HepG2 (cell line): ENCODE results near the gene PITPNM2. TPM values are rescaled to one million over a fixed set of nuclear protein-coding genes. Genes with fewer than 3 reads are reported as not detected.

Source experiments
- ATAC-seq: fragments of 200-7000 bp; cut with Tn5 transposase; 3 replicates; pipeline ENCODE4 v1.9.1; 2020; ENCODE audit warnings: mild to moderate bottlenecking, moderate library complexity
- BruUV-seq: library from RNA; stranded (reverse); fragments of 400-500 nt; replicated peaks from 2 replicates; lab custom pipeline; 2021; lab: Mats Ljungman, UMichigan
- CTCF ChIA-PET: fragments of 300-600 bp; formaldehyde crosslinking; extraction: SDS; loops from one replicate; lab custom pipeline; 2021; ENCODE audit warnings: low total read pairs, inconsistent platforms, low intra/inter-chr PET ratio; lab: Yijun Ruan, JAX
- POLR2A ChIA-PET: fragments of 350-600 bp; sonication (Branson Sonifier 250); formaldehyde crosslinking; loops from one replicate; lab custom pipeline; 2020; ENCODE audit warnings: antibody characterized with exemption, inconsistent platforms; lab: Yijun Ruan, JAX
- DNase-seq: peaks from one replicate; pipeline ENCODE4 v3.0.0-alpha.2; 2015; ENCODE audit warnings: low spot score
- FAIRE-seq: peaks from 3 replicates; lab custom pipeline; 2011; peaks lifted over from hg19 to GRCh38; lab: Jason Lieb, UNC
- H2AFZ ChIP-seq: one replicate; pipeline ENCODE4 v1.6.1; 2011; ENCODE audit warnings: low read length, inconsistent platforms
- H3K27ac ChIP-seq: fragments of 300-600 bp; 3 replicates; pipeline ENCODE4 v1.8.0; 2011; ENCODE audit warnings: mixed run types, mild to moderate bottlenecking, mixed read lengths, low read length, inconsistent platforms; ENCODE audit not compliant: insufficient read depth; ENCODE audit errors: extremely low read length
- H3K27me3 ChIP-seq, 2 experiments: fragments of 200-600 bp in 1 of 2; 2 replicates in 1 of 2; 3 replicates in 1 of 2; pipeline versions ENCODE4 v1.6.0 to v1.8.0; 2011; ENCODE audit warnings: low read length in 2 of 2, mild to moderate bottlenecking in 2 of 2, moderate library complexity in 2 of 2, inconsistent platforms in 1 of 2; ENCODE audit not compliant: insufficient read depth in 2 of 2, control insufficient read depth in 1 of 2
- H3K36me3 ChIP-seq, 2 experiments: fragments of 200-600 bp in 1 of 2; replicated peaks in 1 of 2; 2 replicates in 1 of 2; 3 replicates in 1 of 2; pipeline versions ENCODE4 v1.5.1 to v1.8.0; 2011; ENCODE audit warnings: low read length in 2 of 2, inconsistent platforms in 1 of 2; ENCODE audit not compliant: insufficient read depth in 2 of 2, control insufficient read depth in 1 of 2
- H3K4me1 ChIP-seq: 2 replicates; pipeline ENCODE4 v1.5.1; 2012; ENCODE audit warnings: low read length, inconsistent platforms; ENCODE audit not compliant: insufficient read depth
- H3K4me2 ChIP-seq: 2 replicates; pipeline ENCODE4 v1.6.0; 2011; ENCODE audit warnings: low read depth, low read length, inconsistent platforms
- H3K4me3 ChIP-seq, 3 experiments: fragments of 200-600 bp in 1 of 3; sonication (generic), shearing (Covaris generic) in 1 of 3; replicated peaks in 1 of 3; 2 replicates each; pipeline ENCODE4 v1.5.1; 2011 to 2016; ENCODE audit warnings: low read length in 3 of 3, inconsistent platforms in 2 of 3, low read depth in 2 of 3, mild to moderate bottlenecking in 2 of 3, control low read depth in 1 of 3, mixed read lengths in 1 of 3; ENCODE audit not compliant: insufficient read depth in 1 of 3
- H3K79me2 ChIP-seq: one replicate; pipeline ENCODE4 v1.6.1; 2011; ENCODE audit warnings: low read length, inconsistent platforms; ENCODE audit not compliant: insufficient read depth
- H3K9ac ChIP-seq: 2 replicates; pipeline ENCODE4 v1.6.0; 2011; ENCODE audit warnings: mild to moderate bottlenecking, low read depth, low read length, inconsistent platforms; ENCODE audit not compliant: insufficient read depth
- H3K9me3 ChIP-seq: 2 replicates; pipeline ENCODE4 v1.5.1; 2012; ENCODE audit warnings: mild to moderate bottlenecking, low read length
- H4K20me1 ChIP-seq: 2 replicates; pipeline ENCODE4 v1.6.0; 2011; ENCODE audit warnings: inconsistent platforms, mild to moderate bottlenecking, low read length, moderate library complexity; ENCODE audit not compliant: insufficient read depth
- ARNT ChIP-seq: fragments of 450-650 bp; IDR thresholded peaks from 2 replicates; pipeline ENCODE4 v1.6.1; 2017
- BCL6 ChIP-seq: IDR thresholded peaks from 2 replicates; pipeline ENCODE4 v1.6.1; 2016; ENCODE audit warnings: missing genetic modification reagents, missing compliant biosample characterization
- IRF1 ChIP-seq: sonication (generic); formaldehyde crosslinking; IDR thresholded peaks from 2 replicates; pipeline ENCODE4 v1.4.0; 2020; ENCODE audit warnings: low read depth, mild to moderate bottlenecking, missing genetic modification reagents
- KMT2B ChIP-seq: IDR thresholded peaks from 2 replicates; pipeline ENCODE4 v1.6.1; 2016; ENCODE audit warnings: missing genetic modification reagents, missing compliant biosample characterization
- MXI1 ChIP-seq: IDR thresholded peaks from 3 replicates; pipeline ENCODE4 v1.6.1; 2012; ENCODE audit warnings: low read depth, low read length, inconsistent platforms, borderline replicate concordance
- PHB2 ChIP-seq: fragments of 450-650 bp; IDR thresholded peaks from 2 replicates; pipeline ENCODE4 v1.6.1; 2018; ENCODE audit not compliant: partially characterized antibody
- SNRNP70 ChIP-seq: fragments of 200-400 bp; formaldehyde crosslinking; IDR thresholded peaks from 2 replicates; pipeline ENCODE4 v1.6.1; 2017; ENCODE audit warnings: mild to moderate bottlenecking, low read depth, low read length, moderate library complexity
- SOX6 ChIP-seq, 2 experiments: fragments of 450-650 bp in 1 of 2; sonication (generic) in 1 of 2; formaldehyde crosslinking in 1 of 2; IDR thresholded peaks; 2 replicates each; pipeline versions ENCODE4 v1.4.0 to v1.6.1; 2017 to 2020; ENCODE audit warnings: antibody characterized with exemption in 1 of 2, mild to moderate bottlenecking in 1 of 2, missing genetic modification reagents in 1 of 2
- TMF1 ChIP-seq: sonication (generic); formaldehyde crosslinking; IDR thresholded peaks from 2 replicates; pipeline ENCODE4 v1.8.1; 2022; ENCODE audit warnings: low read depth, missing genetic modification reagents
- ZBTB46 ChIP-seq: sonication (generic); formaldehyde crosslinking; IDR thresholded peaks from 2 replicates; pipeline ENCODE4 v1.4.0; 2020; ENCODE audit warnings: mild to moderate bottlenecking, missing genetic modification reagents, borderline replicate concordance
- ZFX ChIP-seq: sonication (generic); formaldehyde crosslinking; IDR thresholded peaks from 2 replicates; pipeline ENCODE4 v1.4.0; 2020; ENCODE audit warnings: mild to moderate bottlenecking, low read depth, missing genetic modification reagents, moderate library complexity
- ZNF253 ChIP-seq: sonication (generic); formaldehyde crosslinking; IDR thresholded peaks from 2 replicates; pipeline ENCODE4 v1.8.0; 2022; ENCODE audit warnings: mild to moderate bottlenecking, missing genetic modification reagents, borderline replicate concordance
- ZNF44 ChIP-seq: sonication (generic); formaldehyde crosslinking; IDR thresholded peaks from 2 replicates; pipeline ENCODE4 v1.5.1; 2020; ENCODE audit warnings: mild to moderate bottlenecking, missing genetic modification reagents
- ZNF513 ChIP-seq: sonication (generic); formaldehyde crosslinking; conservative IDR thresholded peaks from 2 replicates; pipeline ENCODE4 v1.5.0; 2020; ENCODE audit warnings: missing genetic modification reagents
- WGBS: methylation state at CpG from one replicate; pipeline ENCODE4 v1.1.6; 2017; ENCODE audit warnings: low lambda C conversion rate; 5-methylcytosine and 5-hydroxymethylcytosine counted together
- in situ Hi-C: cut with HindIII; loops from 2 replicates; pipeline ENCODE4 v1.10.0; 2017; ENCODE audit warnings: low pct_unique_long_range_greater_than_20kb; ENCODE audit not compliant: extremely low pct_ligation_motif_present
- intact Hi-C: fragments of 100-400 bp; cut with micrococcal nuclease; formaldehyde crosslinking; loops from one replicate; pipeline ENCODE4 v1.10.0; 2022; ENCODE audit not compliant: unreplicated experiment
- polyA plus RNA-seq, 8 experiments: library from polyadenylated mRNA; depleted of rRNA in 3 of 8; stranded (reverse) in 7 of 8; unstranded in 1 of 8; fragments of >200 nt; fragmentation: Illumina TruSeq in 4 of 8; extraction: Trizol in 4 of 8; gene quantifications; 2 replicates each; pipeline versions ENCODE4 v1.2.1 to v1.2.3, GENCODE V29; 2011 to 2016; ENCODE audit warnings: low read depth in 4 of 8, missing spikeins in 1 of 8, mixed read lengths in 1 of 8; ENCODE audit not compliant: insufficient read depth in 1 of 8
- total RNA-seq, 5 experiments: library from RNA; depleted of rRNA; stranded (reverse); fragments of >200 nt; fragmentation: Illumina TruSeq; extraction: Trizol; gene quantifications; 2 replicates each; pipeline ENCODE4 v1.2.3, GENCODE V29; 2016; ENCODE audit warnings: low read depth in 1 of 5

PITPNM2 gene
- total and polyA plus RNA-seq, 2 of the 13 experiments (the other 11 are each of a cell fraction or from before 2014, with no cell fraction given) = 4.2 to 5.3 TPM

DNA sequence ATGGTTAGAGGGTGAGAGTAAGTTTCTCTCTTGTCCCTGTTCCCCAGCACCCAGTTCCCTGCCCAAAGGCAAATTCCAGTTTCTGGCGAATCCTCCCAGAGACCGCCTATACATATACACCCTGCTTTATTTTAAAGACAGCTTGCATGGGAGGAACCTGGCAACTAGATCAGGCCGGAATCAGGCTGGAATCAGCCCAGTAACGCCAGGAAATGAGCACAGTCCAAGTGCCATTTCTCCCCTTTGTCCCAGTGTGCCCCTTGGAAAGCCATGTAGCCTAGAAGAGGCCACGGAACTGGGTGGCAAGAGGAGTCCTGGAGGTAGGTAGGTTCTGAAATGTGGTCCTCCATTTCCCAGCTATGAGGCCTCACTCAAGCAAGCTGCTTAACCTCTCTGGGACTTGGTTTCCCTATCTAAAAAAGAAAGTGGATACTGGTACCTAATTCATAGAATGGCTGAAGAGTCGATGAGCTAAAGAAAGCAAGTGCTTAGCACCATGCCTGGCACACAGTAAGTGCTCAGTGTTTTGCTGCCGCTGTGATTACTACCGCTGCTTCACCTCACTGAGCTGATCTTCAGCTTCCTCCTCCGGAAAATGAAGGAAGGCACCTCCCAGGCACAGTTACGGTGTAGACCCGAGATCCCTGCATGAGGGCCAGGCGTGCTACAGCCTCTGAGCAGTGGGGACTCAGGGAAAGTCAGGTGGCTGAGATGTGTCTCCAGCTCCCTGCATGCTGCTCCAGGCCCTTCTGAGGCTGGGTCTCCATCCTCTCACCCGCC lies 36.4 kb downstream of the PITPNM2 start:
- in situ Hi-C loops (no loop called here), intact Hi-C loops (no loop called here)
- no peak overlapping the region for H2AFZ ChIP-seq
- peaks cover 20% of the 10 kb centered on the region for H3K4me1 ChIP-seq
- no TSS peak for BruUV-seq
- no peak overlapping the region for H3K4me2 ChIP-seq
- H3K27ac ChIP-seq = no peak overlapping the region
- ChIA-PET POLR2A (no interaction called here), CTCF (no interaction called here)
- H3K9ac ChIP-seq = no peak overlapping the region
- H4K20me1 ChIP-seq = no peaks in the 10 kb centered on the region
- 94% methylated on average over 10 of the region's 13 CpGs for WGBS
- TF ChIP-seq PHB2 (no peak), ZFX (CRISPR knock-in tag) (no peak), ZBTB46 (CRISPR knock-in tag) (no peak), SOX6 (IDR thresholded peaks at IDR 0.05) (no peak), SOX6 (CRISPR knock-in tag; IDR thresholded peaks at IDR 0.05) (no peak)
- peaks cover 0 to 4% of the 10 kb centered on the region in 2 experiments; a peak in 4 of 5 replicates for H3K36me3 ChIP-seq
- H3K79me2 ChIP-seq = peaks cover 5% of the 10 kb centered on the region
- no peaks in the 10 kb centered on the region for H3K27me3 ChIP-seq
- H3K9me3 ChIP-seq = no peaks in the 10 kb centered on the region
- no peak overlapping the region for H3K4me3 ChIP-seq
- FAIRE-seq = no peak
- no peak for DNase-seq
- ATAC-seq = no peak

- Histone ChIP-seq H3K9ac (no peak overlapping the region), H3K27me3 (no peaks in the 10 kb centered on the region), H3K9me3 (no peaks in the 10 kb centered on the region), H3K4me3 (no peak overlapping the region), H3K4me1 (peaks cover 20% of the 10 kb centered on the region), H2AFZ (no peak overlapping the region), H3K36me3 (peaks cover 6 to 14% of the 10 kb centered on the region in 2 experiments), H3K4me2 (no peak overlapping the region), H4K20me1 (no peaks in the 10 kb centered on the region), H3K79me2 (peaks cover 5% of the 10 kb centered on the region), H3K27ac (no peak overlapping the region)
- WGBS = 99% methylated on average over 8 of the region's 8 CpGs
- DNase-seq (no peak), ATAC-seq (no peak), FAIRE-seq (no peak)
- BruUV-seq = no TSS peak
- in situ Hi-C loops = no loop called here
- intact Hi-C loops = no loop called here
- POLR2A ChIA-PET = no interaction called here
- CTCF ChIA-PET = no interaction called here
- no peak for TF ChIP-seq MXI1
- TF ChIP-seq BCL6 (CRISPR knock-in tag) = no peak
- no peak for TF ChIP-seq ZNF513 (CRISPR knock-in tag)
- TF ChIP-seq ZNF253 = no peak
- TF ChIP-seq IRF1 (CRISPR knock-in tag) = no peak
- TF ChIP-seq ZFX (CRISPR knock-in tag) = no peak
- TF ChIP-seq TMF1 (CRISPR knock-in tag) = no peak
- TF ChIP-seq ARNT = no peak
- TF ChIP-seq SNRNP70 = no peak
- TF ChIP-seq ZNF44 (CRISPR knock-in tag) = no peak
- TF ChIP-seq KMT2B (CRISPR knock-in tag) = no peak
Measured at GRCh38 chr12:123113026-123113425, 37.9 kb downstream of the PITPNM2 start.
